ENCODE results near the gene CNPY1.
A peak's percentile ranks its signal among the peaks of the same experiment; 100 is the strongest.

Gene CNPY1

GRCh38 chr7:155511702-155511996 is 34.7 kb downstream of the CNPY1 start:
- DNase-seq (ENCODE audit: low spot score), result no peak

DNA sequence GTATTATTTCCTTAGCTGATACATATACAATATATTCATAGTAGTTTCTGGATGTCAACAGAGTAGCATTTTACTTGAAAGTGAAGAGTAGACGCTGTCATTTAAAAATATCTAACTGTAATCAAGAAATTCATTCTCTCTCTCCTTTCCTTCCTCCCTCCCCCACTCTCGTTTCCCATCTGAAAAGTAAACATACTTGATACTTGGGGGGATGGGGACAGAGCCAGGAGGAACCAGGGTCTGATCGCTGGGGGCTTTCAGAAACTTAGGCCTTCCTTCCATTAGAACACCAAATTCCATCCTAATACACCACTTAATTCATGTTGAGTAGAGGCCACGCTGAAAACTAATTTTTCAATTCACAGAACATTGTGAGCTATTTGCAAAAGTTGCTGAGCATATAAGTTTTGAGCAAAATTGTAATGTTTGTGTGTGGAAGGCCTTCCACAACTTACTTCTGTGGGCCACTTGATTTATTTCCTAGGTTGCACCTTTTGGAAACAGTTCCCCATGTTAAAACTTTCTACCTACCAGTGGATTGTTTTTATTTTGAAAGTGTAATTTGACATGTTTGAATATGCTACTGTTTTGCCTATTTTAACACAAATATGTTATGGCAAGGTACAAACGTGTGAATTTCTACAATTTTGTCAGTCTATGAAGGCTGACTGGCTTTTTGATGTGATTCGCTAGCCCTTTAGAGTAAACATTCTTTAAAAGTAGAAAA is 35.2 kb downstream of the CNPY1 start:
- DNase-seq (ENCODE audit: low spot score), result no peak

DNA sequence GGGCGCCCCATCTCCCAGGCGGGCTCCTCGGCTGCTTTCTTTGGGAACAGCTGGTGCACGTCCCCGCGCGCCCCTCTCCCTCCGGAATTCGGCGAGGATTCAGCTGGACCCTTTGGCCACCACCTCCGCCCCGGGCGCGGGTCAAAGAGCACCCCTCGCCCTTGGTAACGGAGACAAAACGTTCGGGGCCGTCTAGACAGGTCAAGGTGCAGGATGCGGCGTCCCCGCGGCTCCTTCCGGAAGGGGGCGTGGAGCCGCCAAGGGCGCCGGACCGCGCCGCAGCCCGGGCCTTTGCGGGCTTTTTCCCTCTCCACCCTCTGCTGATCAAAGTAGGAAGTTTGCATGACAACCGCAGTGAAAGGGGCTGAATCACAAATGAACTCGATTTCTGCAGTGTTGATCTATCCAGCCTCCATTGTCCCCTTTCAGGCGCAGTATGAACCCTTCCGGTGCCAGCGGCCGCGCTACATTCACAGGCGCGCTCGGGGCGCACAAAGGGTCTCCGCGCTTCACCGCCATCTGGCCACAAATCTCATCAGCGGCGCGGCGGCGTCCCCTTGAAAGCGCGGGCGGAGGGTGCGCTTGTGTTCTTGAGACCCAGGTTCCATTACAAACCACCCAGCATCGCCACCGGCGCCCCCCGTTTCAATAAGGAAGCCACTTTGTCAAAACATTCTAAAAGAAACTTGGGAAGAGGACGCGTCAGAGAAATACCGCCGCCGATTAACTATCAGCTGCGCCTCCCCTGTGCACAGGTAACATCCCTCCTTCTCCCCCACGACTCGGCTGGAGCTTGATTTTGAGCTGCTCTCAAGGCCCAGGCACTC is 36.4 kb downstream of the CNPY1 start:
- DNase-seq (ENCODE audit: low spot score), result no peak

- DNase-seq (ENCODE audit: low spot score), result no peak
These were observed 37.0 kb downstream of the CNPY1 start for GRCh38 chr7:155509359-155509724.

GRCh38 chr7:155508376-155509358 is 37.7 kb downstream of the CNPY1 start:
- no peak for DNase-seq (ENCODE audit: low spot score)

- no peak for DNase-seq (ENCODE audit: low spot score)
These were observed 38.8 kb downstream of the CNPY1 start for GRCh38 chr7:155507576-155507975.

DNA sequence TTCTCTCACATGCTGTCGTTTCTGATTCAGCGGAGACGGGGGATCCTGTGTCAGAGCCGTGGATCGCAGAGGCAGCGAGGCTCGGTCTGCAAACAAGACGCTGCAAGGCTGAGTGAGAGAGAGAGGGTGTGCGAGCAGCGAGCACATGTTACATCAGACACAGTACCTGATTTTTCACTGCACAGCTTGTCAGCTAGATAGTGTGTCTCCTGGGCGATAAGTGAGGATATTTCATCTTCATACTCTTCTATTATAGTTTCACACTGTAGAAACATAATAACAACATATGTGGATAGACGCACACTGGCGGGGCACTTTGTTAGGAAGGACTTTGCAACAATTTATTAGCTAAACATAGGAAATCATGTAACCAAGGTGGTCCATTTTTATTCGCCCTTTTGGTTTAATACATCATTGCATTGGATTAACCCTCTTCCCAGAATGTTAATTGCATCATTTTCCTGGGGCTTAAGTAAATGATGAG is 39.5 kb downstream of the CNPY1 start:
- DNase-seq (ENCODE audit: low spot score), result no peak

- no peak for DNase-seq (ENCODE audit: low spot score)
These were observed 41.0 kb downstream of the CNPY1 start for GRCh38 chr7:155505422-155505793.

DNA sequence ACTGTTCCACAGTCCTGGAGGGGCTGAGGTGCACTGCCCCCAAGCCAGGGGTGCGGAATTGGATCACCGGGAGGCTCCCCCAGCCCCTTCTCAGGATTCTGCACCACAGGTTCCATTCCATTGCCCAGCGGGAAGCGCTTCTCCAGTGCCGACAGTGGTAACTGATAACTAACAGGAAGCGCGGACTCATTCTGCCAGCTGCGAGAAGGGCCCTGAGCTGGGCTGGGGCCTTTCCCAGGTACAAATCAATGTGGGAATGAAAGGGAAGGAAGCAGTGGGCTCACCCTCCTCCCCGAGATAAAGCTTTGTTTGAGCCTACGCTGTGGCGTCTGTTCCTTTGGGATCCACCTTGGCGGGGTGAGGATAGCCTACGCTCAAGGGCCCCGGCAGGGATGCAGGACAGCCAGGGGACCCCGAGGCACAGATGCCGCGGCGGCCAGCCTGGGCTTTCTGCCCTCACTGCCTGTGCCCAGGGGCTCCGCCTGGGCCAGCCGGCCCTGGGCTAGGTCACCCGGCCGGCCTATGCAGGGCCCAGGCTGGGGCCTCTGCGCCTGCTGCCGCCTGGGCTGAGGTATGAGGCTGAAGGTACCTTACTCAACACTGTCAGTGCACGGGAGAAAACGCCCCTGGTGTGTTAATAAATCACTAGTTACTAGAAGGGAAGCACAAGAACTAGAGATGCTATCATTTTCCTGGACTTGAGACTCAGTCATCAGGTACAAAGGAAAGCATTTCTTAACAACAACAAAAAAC is 49.0 kb downstream of the CNPY1 start:
- no peak for DNase-seq (ENCODE audit: low spot score)

- no peak for DNase-seq (ENCODE audit: low spot score)
These were observed 49.9 kb downstream of the CNPY1 start for GRCh38 chr7:155496267-155497005.

DNA sequence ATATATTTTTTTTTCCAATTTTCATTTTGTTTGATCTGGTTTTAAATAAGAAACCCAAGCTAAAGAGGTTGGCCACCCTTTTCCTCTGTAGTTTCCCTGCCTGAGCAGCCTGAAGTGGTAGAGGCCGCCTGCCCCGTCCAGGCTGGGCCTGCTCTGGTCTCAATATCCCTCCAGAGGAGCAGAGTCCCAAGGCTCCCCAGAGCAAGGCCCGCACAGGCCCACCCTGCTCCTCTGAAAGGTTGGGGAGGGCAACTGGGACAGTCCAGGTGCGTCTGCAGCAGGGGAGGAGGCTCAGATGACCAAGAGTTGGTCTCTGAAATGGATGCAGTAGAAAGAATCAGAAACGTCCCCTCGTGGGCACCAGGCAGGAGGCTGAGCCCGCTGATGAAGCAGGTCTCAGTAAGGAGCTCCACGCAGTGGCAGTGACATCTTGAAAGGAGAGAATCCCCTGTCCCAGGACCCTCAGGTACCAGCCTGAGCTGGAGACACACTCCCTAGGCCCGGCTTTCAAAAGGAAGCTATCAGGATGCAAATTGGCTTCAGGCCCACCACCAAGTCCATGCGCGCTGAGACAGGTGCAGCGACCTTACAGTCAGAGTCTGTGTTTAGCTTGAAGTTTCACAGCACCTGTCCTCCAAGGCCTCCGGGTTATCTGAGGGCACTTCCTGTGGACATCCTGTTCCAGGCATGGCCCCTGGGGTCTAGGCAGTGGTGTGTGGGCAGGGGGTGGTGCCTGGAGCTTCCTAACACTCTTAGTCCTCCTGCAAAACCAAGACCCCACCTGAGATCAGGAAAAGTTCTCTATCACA is 50.7 kb downstream of the CNPY1 start:
- DNase-seq (ENCODE audit: low spot score), result no peak

GRCh38 chr7:155494551-155494950 is 51.8 kb downstream of the CNPY1 start:
- no peak for DNase-seq (ENCODE audit: low spot score)

- no peak for DNase-seq (ENCODE audit: low spot score)
These were observed 52.4 kb downstream of the CNPY1 start for GRCh38 chr7:155493744-155494538.

- no peak for DNase-seq (ENCODE audit: low spot score)
These were observed 54.5 kb downstream of the CNPY1 start for GRCh38 chr7:155491812-155492211.

DNA sequence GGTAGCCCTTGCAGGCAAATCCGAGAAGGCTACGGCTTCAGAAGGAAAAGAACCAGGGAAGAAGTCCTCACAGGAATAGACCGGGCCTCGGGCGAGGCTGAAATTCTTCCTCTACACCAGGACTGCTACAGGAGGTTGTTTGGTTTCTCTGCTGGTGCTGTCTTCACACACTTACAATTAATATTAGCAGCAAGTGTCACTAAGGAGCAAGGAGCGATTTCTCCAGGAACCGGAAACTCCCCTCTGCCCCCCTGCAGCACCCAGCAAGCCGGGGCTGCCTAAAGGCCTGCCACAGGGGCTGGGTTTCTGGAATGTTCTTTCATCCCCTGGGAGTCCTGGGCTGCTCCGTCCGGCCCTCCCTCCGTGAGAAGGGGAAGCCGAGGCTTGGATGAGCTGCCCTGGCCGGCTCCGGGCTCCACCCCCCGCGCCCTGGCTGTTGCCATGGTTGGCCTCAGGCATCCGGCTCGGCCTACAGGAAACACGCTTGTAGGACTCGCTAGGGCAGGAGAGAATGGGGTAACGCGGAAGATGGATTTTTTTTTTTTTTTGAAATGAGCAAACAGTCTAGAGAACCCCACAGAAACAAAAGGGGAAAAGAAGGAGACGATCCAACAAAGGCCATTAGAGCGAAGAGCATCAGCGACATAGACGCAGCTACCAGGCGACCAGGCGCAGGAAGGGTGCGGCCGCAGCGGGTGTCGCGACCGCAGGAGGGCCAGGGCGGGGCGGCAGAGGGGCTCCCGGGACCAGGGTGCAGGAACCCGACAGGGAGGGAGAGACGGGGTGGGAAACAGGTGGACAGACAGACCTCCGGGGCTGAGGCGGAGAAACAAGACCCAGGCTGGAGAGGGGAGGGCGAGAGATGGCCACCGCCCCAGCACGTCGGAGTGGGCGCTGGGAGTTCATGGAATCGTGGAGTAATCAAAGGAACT is 55.4 kb downstream of the CNPY1 start:
- DNase-seq (ENCODE audit: low spot score), result peak; percentile 11

- DNase-seq (ENCODE audit: low spot score), result no peak
These were observed 56.3 kb downstream of the CNPY1 start for GRCh38 chr7:155489862-155490696.

DNA sequence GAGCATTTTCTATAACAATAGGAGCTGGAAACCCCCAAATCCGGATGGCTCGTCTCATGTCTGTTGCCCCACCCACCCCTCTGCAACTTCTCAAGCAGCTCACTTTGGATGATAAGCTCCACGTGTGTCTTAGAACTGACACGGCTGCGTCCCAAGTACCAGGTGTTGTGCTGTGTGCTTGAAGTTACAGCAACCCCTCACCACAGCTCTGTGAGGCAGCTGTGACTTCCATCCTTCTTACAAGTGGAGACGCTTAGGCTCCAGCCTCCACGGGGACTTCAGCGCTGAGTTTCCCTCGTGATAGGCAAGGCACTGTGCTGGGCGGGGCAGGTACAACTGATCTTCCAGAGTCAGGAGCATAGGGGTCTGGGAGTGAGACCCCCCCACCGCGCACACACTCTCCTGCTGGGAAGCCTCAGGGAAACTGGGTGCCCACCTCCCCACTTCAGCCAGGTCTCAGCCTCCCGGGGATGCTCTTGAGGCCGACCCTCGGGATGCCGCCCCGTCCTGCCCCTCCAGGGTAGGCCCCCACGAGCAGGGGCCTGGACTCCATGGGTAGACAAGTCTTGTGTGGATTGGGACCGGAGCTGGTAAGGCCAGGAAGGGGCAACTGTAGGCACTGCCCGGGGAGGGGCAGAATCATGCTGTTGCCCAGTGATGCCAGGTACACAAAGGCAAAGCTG is 57.1 kb downstream of the CNPY1 start:
- DNase-seq (ENCODE audit: low spot score), result no peak

Data from CD4-positive, alpha-beta T cell treated with Interleukin-15 for 4 hours (primary cell).